ENCODE data around the gene RARRES1. TPM values are rescaled to one million over a fixed set of nuclear protein-coding genes. Genes with fewer than 3 reads are reported as not detected.

The RARRES1 gene
- 0.59 and 3.3 TPM in 2 replicates for total RNA-seq

GRCh38 chr3:158731938-158732855 lies at the start of gene RARRES1:
RARRES1 (minus strand) TSS chr3:158732457; CDS start chr3:158732415, 42 bp downstream.

GRCh38 chr3:158672215-158673176 lies 59.8 kb downstream of the RARRES1 start, which contains the start of gene LXN:
LXN (minus strand) TSS chr3:158672648; CDS start chr3:158672478, 170 bp downstream.

Small RNA genes within 50 kb of the gene (small RNA-seq; reads per million reads assigned to genes)
- not detected for gene AC080013.6

Other genes starting within 250 kb of the RARRES1 start
- 3.5 and 4.4 TPM in 2 replicates for gene MLF1, start 161.3 kb downstream of the RARRES1 start, total RNA-seq
- 37.8 and 49.1 TPM in 2 replicates for gene GFM1, start 87.9 kb downstream of the RARRES1 start, total RNA-seq
- 10.0 and 28.3 TPM in 2 replicates for gene LXN, start 59.8 kb downstream of the RARRES1 start, total RNA-seq
- 72.3 and 81.6 TPM in 2 replicates for gene MFSD1, start 69.6 kb upstream of the RARRES1 start, total RNA-seq